IPS-20b (cell line): Measurements from ENCODE around the gene PSMA6.
"Not testable (repeated sequence)": the region's sequence is repeated elsewhere in the genome, so short reads cannot be mapped to it uniquely, and the experiment has no call there.

ENCODE experiments used
- H3K27ac ChIP-seq: one replicate; pipeline ENCODE4 v1.5.1; 2013; ENCODE audit warnings: low read length
- H3K27me3 ChIP-seq: 2 replicates; pipeline ENCODE4 v1.6.1; 2013; ENCODE audit warnings: mild to moderate bottlenecking, low read length, inconsistent platforms; ENCODE audit not compliant: insufficient read depth
- H3K36me3 ChIP-seq: 2 replicates; pipeline ENCODE4 v1.6.1; 2013; ENCODE audit warnings: low read depth, mild to moderate bottlenecking, inconsistent platforms, low read length, moderate library complexity; ENCODE audit not compliant: insufficient read depth
- H3K4me1 ChIP-seq: 2 replicates; pipeline ENCODE4 v1.6.1; 2013; ENCODE audit warnings: mild to moderate bottlenecking, control low read depth, inconsistent platforms, low read length, moderate library complexity; ENCODE audit not compliant: insufficient read depth
- H3K4me3 ChIP-seq: 2 replicates; pipeline ENCODE4 v1.5.1; 2013; ENCODE audit warnings: mild to moderate bottlenecking, low read length, inconsistent platforms
- H3K9ac ChIP-seq: 2 replicates; pipeline ENCODE4 v1.6.1; 2013; ENCODE audit warnings: low read depth, mild to moderate bottlenecking, inconsistent platforms, low read length, moderate library complexity
- H3K9me3 ChIP-seq: 2 replicates; pipeline ENCODE4 v1.6.1; 2013; ENCODE audit warnings: mild to moderate bottlenecking, low read depth, low read length, inconsistent platforms; ENCODE audit not compliant: insufficient read depth

Gene PSMA6

GRCh38 chr14:35292051-35292769 lies at the start of gene PSMA6:
PSMA6 (plus strand) TSS chr14:35292382; CDS start chr14:35292477, 95 bp downstream.
- Histone ChIP-seq H3K9ac (peak within 1 kb of the TSS; percentile 95), H3K27ac (peak within 1 kb of the TSS; percentile 45), H3K36me3 (no peaks in the 10 kb centered on the region; the same call in 1 of the 2 replicates), H3K9me3 (no peaks in the 10 kb centered on the region), H3K4me1 (peaks cover 8% of the 10 kb centered on the region), H3K4me3 (peak within 1 kb of the TSS; percentile 89), H3K27me3 (no peaks in the 10 kb centered on the region)

GRCh38 chr14:35242599-35243311 lies 49.4 kb upstream of the PSMA6 start:
- Histone ChIP-seq H3K4me1 (no peaks in the 10 kb centered on the region), H3K27me3 (no peaks in the 10 kb centered on the region)

GRCh38 chr14:35243956-35244355 lies 48.2 kb upstream of the PSMA6 start:
- Histone ChIP-seq H3K9ac (no peak overlapping the region), H3K4me1 (no peaks in the 10 kb centered on the region), H3K36me3 (no peaks in the 10 kb centered on the region), H3K27ac (no peak overlapping the region), H3K4me3 (no peak overlapping the region), H3K9me3 (no peaks in the 10 kb centered on the region), H3K27me3 (no peaks in the 10 kb centered on the region)

More at GRCh38 chr14:35242599-35243311, 49.4 kb upstream of the PSMA6 start:
- H3K9ac ChIP-seq: no peak overlapping the region
- H3K27ac ChIP-seq: no peak overlapping the region
- no peaks in the 10 kb centered on the region for H3K9me3 ChIP-seq
- no peak overlapping the region for H3K4me3 ChIP-seq
- no peaks in the 10 kb centered on the region for H3K36me3 ChIP-seq

- no peak overlapping the region for H3K9ac ChIP-seq
- no peaks in the 10 kb centered on the region for H3K27me3 ChIP-seq
- no peak overlapping the region for H3K4me3 ChIP-seq
- H3K4me1 ChIP-seq: no peaks in the 10 kb centered on the region
- no peaks in the 10 kb centered on the region for H3K36me3 ChIP-seq
- H3K27ac ChIP-seq: no peak overlapping the region
- H3K9me3 ChIP-seq: no peaks in the 10 kb centered on the region
These were observed 47.6 kb upstream of the PSMA6 start for GRCh38 chr14:35244542-35244941.

GRCh38 chr14:35245051-35245450 lies 47.1 kb upstream of the PSMA6 start:
- Histone ChIP-seq H3K4me3 (no peak overlapping the region), H3K27ac (no peak overlapping the region), H3K4me1 (no peaks in the 10 kb centered on the region), H3K9ac (no peak overlapping the region), H3K9me3 (no peaks in the 10 kb centered on the region), H3K27me3 (no peaks in the 10 kb centered on the region), H3K36me3 (no peaks in the 10 kb centered on the region)

- H3K27me3 ChIP-seq: no peaks in the 10 kb centered on the region
- H3K9ac ChIP-seq: no peak overlapping the region
- no peaks in the 10 kb centered on the region for H3K4me1 ChIP-seq
- no peaks in the 10 kb centered on the region for H3K9me3 ChIP-seq
- no peak overlapping the region for H3K27ac ChIP-seq
- H3K36me3 ChIP-seq: no peaks in the 10 kb centered on the region
- H3K4me3 ChIP-seq: no peak overlapping the region
These were observed 44.3 kb upstream of the PSMA6 start for GRCh38 chr14:35247777-35248475.

- no peaks in the 10 kb centered on the region for H3K4me1 ChIP-seq
- H3K27me3 ChIP-seq: no peaks in the 10 kb centered on the region
- H3K9ac ChIP-seq: no peak overlapping the region
- H3K36me3 ChIP-seq: no peaks in the 10 kb centered on the region
- no peaks in the 10 kb centered on the region for H3K9me3 ChIP-seq
- no peak overlapping the region for H3K4me3 ChIP-seq
- H3K27ac ChIP-seq: no peak overlapping the region
These were observed 43.8 kb upstream of the PSMA6 start for GRCh38 chr14:35248476-35248788.

GRCh38 chr14:35250319-35250718 lies 41.9 kb upstream of the PSMA6 start:
- Histone ChIP-seq H3K27ac (no peak overlapping the region), H3K9me3 (no peaks in the 10 kb centered on the region), H3K27me3 (no peaks in the 10 kb centered on the region)

GRCh38 chr14:35252451-35252868 lies 39.7 kb upstream of the PSMA6 start:
- H3K9ac ChIP-seq: no peak overlapping the region
- no peak overlapping the region for H3K27ac ChIP-seq
- no peaks in the 10 kb centered on the region for H3K36me3 ChIP-seq
- no peaks in the 10 kb centered on the region for H3K9me3 ChIP-seq
- no peaks in the 10 kb centered on the region for H3K27me3 ChIP-seq
- H3K4me3 ChIP-seq: no peak overlapping the region
- H3K4me1 ChIP-seq: no peaks in the 10 kb centered on the region

More at GRCh38 chr14:35250319-35250718, 41.9 kb upstream of the PSMA6 start:
- H3K9ac ChIP-seq: no peak overlapping the region
- no peaks in the 10 kb centered on the region for H3K4me1 ChIP-seq
- H3K36me3 ChIP-seq: no peaks in the 10 kb centered on the region
- H3K4me3 ChIP-seq: no peak overlapping the region

GRCh38 chr14:35253056-35253455 lies 39.1 kb upstream of the PSMA6 start:
- not testable (repeated sequence) for H3K27ac ChIP-seq, H3K4me1 ChIP-seq, H3K27me3 ChIP-seq, H3K9me3 ChIP-seq, H3K4me3 ChIP-seq, H3K36me3 ChIP-seq, H3K9ac ChIP-seq

GRCh38 chr14:35254034-35254622 lies 38.1 kb upstream of the PSMA6 start:
- not testable (repeated sequence) for H3K4me3 ChIP-seq, H3K4me1 ChIP-seq, H3K9ac ChIP-seq, H3K36me3 ChIP-seq, H3K9me3 ChIP-seq, H3K27ac ChIP-seq, H3K27me3 ChIP-seq
